Muscle of arm (tissue), 12 donors: ENCODE data around the gene C1QC. TPM values are rescaled to one million over a fixed set of nuclear protein-coding genes. Genes with fewer than 3 reads are reported as not detected.
"Not testable (repeated sequence)": the region's sequence is repeated elsewhere in the genome, so short reads cannot be mapped to it uniquely, and the experiment has no call there.

ENCODE experiments used
- DNase-seq: peaks from one replicate; pipeline ENCODE4 v3.0.0-alpha.2; 2013
- polyA plus RNA-seq, 12 donors: library from polyadenylated mRNA; unstranded; fragments of 120-200 nt; gene quantifications; one replicate each; pipeline ENCODE4 v1.2.1, GENCODE V29; 2013; ENCODE audit not compliant: insufficient read length in 12 of 12

Gene C1QC
- polyA plus RNA-seq, 12 donors: 15.9 to 48.9 (median 24.5) TPM; not detected in 1

DNA sequence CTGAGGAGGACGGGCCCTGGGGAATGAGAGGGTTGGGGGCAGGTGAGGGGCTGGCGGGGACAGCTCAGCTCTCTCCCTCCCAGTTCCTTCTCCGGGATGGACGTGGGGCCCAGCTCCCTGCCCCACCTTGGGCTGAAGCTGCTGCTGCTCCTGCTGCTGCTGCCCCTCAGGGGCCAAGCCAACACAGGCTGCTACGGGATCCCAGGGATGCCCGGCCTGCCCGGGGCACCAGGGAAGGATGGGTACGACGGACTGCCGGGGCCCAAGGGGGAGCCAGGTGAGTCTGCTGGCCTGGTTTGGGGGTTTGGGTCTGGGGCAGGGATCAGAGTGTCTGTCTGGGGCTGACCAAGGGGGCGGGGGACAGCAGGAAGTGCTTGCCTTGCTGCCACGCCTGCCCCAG is 495 bp downstream of the C1QC start:
- DNase-seq: no peak

DNA sequence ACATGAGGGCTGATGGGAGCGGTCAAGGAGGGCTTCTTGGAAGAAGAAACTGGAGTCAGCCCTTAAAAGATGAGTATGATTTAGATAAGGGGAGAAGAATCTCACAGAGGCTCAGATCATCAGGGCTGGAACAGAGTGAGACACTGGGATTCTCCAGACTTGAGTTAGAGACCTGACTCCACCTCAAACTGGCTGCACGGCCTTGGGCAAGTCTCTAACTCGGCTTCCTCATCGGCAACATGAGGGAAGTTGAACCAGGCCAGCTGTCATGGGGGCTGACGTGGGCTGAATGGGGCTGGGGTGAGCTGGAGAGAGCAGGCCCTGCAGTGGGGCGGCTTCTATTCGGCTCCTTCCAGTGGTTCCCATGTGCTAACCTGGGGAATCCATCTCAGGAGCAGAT is 2.5 kb downstream of the C1QC start:
- DNase-seq: no peak

DNA sequence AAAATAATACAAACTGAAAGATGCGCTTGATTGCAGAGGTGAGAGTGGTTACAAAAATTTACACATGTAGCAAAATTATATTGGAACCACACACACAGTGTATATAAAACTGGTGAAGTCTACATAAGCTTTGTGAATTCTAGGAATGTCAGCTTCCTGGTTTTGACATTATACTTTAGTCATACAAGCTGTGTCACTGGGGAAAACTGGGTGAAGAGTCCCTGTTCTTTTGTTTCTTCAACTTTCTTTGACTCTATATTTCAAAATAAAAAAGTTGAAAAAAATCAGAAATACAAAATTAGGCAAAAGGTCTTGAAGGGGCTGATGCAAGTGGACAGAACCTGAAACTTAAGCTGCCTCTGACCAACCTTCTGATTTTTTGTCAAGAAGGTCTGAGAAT is 3.0 kb downstream of the C1QC start:
- DNase-seq: no peak

DNA sequence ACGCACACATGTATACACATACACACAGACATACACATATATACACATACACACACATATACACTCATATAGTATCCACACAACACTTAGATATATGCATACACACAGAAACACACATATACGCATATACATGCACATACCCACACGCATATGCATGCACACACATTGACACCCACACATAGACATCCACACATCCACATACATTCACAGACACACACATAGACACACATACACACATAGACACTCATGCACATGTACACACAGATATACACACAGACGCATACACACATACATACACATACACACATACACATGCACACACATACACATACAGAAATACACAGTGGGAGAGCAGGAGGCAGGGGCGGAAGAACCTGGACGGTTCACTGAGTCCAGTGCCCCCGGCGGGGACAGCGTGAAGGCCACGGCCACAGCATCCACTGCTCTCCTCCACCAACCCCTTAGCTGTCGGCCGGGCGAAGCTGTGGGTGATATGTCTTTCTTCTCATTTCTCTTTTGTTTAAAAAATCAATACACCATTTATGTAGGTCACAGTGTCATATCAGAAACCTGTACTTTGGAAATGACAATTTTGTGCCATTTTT is 6.8 kb downstream of the C1QC start:
- DNase-seq: no peak

DNA sequence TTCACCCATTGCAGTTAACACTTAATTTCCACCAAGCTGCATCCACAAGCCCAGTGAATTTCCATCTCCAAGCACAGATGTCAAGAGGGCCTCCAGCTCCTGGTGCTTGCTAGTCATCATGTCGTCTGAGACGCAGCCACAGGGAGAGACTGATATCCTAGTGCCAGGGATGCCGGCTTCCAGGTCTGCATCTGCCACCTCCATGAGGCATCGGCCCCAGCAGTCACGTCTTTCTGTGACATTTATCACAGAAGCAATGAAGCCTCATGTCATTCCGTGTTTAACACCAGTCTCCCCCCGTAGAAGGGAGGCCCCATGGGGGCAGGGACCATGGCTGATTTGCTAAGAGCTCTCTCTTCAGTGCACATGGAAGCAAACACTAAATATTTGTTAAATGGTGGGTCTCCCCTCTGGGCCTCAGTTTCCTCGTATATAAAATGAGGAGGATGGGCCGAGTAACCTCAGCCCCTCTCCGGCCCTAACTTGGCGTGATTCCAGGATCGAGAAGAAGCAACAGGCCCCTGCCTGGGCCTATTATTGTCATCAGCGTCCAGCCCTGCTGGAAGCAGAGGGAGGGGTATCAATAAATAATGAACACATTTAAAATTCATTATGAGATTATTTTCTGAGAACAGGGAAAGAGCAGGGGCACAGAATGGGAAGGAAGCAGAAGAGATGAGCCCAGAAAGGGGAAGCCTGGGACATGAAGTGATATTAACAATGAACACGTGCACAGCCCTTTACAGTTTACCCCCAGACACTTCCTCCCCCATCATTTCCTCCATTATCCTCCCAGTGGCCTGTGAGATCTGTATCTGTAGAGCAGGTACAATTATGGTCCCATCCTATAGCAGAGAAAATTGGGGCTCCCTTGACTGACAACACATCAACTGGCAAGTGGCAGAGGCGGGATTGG is 8.8 kb downstream of the C1QC start:
- no peak for DNase-seq

DNA sequence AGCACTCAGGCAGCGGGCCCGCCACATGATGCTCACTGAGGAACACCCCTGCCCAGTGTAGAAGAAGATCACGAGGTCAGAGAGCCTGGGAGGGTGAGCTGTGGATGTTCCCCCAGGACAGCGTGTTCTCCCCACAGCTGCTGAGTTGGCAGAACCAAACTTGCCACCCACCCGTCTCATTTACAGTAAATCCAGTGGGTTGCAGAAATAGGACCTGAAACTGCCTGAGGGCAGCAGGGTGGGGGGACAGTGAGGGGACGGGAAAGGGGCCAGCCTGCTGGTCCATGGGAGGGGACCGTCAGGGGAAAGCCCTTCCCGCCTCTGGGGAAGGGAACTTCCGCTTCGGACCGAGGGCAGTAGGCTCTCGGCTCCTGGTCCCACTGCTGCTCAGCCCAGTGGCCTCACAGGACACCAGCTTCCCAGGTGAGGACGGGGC is 9.5 kb downstream of the C1QC start, which contains the start of gene C1QB:
C1QB (plus strand) TSS at position 356 of the 436 bp plus-strand sequence. CDS start 6,227 bp downstream, outside the sequence.
- DNase-seq: no peak

DNA sequence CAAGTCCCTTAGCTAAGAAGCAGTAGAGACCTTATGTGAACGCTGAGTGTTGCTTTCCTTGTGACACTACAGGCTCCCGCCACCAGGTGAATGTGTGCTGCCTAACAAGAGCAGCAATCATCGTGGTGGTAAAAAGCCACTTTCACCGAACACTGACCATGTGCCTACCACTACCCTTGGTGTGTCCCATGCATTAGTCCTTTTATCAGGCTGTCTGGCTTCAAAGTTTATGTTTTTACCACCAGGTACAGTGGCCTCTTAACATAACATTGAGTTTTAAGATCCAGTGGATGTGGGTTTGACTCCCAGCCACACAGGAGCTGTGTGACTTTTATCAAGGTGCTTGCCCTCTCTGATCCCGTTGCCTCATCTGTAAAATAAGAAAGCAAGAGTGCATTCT is 11.3 kb downstream of the C1QC start:
- DNase-seq: no peak

DNA sequence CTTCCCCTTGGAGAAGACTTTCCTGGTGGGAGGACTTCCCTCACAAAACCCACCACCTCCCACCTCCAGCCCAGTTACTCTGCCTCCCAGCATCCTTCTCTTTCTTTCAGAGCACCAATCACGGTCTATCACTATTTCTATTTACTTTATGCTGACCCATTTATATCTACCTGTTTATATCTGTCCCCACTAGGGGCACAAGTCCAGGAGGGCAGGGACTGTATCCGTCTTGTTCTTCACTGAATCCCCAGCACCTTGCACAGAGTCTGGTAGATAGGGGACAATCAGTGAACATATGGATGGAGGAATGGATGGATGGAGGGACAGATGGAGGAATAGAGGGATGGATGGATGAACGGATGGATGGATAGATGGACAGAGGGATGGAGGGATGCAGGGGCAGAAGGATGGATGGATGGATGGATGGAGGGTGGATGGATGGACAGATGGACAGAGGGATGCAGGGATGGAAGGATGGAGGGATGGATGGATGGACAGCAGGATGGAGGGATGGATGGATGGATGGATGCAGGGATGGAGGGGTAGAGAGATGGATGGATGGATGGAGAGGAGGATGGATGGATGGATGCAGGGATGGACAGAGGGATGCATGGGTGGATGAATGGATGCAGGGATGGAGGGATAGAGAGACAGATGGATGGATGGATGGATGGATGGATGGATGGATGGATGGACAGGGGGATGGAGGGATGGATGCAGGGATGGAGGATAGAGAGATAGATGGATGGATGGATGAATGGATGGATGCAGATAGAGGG is 15.1 kb downstream of the C1QC start:
- no peak for DNase-seq

DNA sequence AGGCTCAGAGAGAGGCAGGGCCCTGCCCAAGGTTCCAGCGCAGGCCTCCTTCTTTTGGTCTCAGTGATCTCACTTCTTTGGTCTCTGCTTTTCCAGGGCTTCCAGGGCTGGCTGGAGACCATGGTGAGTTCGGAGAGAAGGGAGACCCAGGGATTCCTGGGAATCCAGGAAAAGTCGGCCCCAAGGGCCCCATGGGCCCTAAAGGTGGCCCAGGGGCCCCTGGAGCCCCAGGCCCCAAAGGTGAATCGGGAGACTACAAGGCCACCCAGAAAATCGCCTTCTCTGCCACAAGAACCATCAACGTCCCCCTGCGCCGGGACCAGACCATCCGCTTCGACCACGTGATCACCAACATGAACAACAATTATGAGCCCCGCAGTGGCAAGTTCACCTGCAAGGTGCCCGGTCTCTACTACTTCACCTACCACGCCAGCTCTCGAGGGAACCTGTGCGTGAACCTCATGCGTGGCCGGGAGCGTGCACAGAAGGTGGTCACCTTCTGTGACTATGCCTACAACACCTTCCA is 17.3 kb downstream of the C1QC start:
- no peak for DNase-seq

DNA sequence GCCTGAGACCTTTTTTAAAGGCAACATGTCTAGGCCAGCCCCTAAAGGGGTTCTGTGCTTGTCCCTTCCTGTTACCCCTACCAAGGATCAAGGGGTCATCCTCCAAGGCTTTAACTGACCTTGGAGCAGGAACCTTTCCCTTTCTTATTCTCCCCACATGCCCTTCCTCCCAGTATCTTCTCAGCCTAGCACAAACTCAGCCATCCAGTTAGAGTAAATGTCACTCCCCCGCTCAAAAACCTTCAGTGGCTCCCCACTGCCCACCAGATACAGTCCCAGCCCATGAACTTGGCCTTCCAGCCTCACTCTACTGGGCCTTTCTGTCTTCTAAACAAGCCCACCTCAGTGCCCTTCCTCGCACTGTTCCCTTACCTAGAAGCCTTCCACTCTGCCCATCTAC is 18.4 kb downstream of the C1QC start:
- DNase-seq: no peak

DNA sequence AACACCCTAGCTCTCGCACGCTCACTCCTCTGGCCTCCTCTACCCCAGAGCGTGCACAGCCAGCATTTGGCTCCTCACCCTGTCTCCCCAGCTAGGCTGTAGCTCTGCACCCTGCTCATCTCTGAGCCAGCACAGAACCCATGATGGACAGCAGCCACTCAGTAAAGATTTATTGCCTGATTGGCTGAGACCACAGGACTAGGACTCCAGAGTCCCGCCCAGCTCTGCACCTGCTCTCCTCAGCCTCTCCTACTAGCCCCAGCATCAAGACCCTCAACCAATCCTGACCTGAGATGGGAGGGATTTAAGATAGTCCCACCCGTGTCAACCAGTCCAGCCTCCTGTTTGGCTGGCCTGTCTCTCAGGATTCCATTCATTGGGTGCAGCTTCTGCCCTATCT is 18.9 kb downstream of the C1QC start:
- no peak for DNase-seq

DNA sequence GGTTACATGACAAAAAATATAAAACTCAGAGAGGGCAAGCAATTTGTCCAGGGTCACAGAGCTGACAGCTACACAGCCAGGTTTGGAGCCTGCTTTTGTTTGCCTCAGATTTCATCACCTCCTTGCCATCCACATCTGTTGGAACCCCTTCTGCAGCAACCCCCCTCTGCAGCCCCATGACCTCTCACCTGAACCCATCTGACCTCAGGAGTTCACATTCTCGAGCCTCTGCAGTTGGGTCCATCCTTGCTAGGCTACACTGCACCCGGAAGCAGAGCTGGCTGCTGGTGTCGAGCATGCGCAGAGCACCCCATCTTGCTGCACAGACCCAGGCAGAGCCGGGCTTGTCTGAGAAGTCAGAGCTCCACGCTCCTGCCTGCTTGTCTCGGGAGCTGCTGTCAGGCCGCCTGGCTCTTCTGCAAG is 19.6 kb downstream of the C1QC start:
- no peak for DNase-seq

DNA sequence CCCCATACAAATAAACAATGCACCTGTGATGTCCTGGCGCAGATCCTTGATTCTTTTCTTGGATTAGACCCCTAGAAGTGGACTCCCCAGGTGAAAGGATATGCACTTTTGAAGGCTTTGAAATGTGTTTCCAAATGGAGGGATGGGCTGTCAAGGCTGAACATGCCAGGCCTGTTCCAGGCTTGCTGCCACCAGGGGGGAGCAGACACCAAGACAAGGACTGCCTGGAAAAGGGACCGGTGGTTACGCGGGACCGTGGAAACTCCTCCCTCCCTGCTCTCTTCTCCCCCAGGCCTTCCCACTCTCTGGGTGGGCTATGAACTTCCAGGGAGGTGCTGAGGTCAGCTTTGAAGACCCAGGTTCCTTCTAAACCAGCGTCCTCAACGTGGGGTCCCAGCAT is 22.3 kb downstream of the C1QC start:
- DNase-seq: peak; percentile 48

DNA sequence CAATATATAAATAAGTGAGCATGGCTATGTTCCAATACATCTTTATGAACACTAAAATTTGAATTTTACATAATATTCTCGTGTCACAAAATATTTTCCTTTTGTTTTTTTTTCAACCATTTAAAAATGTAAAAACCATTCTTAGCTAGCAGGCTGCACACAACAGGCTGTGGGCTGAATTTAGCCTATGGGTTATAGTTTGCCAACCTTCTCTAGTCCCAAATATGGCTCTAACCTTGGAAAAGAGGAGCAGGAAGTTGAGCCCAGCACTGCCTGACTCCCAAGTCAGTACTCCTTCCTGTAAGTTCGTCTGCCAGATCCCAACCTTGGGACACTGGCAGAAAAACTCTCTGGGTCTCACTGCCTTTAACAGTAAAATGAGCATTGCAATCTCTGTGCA is 23.0 kb downstream of the C1QC start:
- DNase-seq: no peak

DNA sequence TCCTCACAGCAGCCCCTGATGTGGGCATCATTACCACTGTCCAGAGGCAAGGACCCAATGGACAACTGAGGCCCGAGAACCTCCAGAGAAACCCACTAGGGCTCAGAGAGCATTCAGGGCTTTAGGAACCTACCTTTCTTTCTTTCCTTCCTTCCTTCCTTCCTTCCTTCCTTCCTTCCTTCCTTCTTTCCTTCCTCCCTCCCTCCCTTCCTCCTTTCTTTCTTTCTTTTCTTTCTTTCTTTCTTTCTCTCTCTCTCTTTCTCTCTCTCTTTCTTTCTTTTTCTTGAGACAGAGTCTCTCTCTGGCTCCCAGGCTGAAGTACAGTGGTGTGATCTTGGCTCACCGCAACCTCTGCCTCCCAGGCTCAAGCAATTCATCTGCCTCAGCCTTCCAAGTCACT is 25.4 kb downstream of the C1QC start:
- not testable (repeated sequence) for DNase-seq

DNA sequence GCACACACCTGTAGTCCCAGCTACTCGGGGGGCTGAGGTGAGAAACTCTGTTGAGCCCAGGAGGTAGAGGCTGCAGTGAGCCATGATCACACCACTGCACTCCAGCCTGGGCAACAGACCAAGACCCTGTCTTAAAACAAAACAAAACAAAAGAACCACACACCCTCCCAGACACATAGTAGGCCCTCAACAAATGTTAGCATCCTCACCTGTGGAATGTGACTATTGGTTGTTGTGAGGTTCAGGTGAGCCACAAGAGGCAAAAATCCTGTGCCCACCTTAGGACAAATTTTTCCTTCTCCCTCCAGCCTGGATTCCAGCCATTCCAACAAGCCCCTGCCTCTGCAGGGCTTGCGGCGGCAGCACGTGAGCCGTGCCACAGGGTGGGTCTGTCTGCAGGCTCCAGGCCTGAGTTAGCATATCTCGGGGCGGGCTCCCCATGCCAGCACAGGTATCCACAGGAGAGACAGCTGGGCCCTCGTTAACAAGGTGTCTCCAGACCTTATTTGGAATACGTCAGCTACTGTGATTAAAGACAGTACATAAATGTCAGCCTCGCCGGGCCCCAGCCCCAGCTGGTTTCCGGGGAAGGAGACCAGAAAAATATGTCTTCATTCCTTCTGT is 27.0 kb downstream of the C1QC start:
- no peak for DNase-seq

DNA sequence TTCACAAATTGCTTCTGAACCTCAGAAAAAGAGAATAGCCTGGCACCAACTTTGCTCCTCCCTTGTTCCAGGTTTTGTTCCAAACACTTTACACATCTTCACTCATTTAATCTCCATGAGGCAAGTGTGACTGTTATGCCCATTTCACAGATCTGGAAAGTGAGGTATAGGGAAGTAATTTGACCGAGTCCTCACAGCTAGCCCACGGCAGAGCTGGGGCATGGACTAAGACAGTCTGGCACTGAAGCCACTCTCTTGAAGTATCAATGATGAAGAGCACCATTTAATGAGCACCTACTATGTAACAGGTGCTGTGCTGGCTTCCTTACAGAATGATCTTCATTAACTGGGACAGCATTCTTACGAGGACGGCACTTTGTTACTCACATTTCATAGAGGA is 28.6 kb downstream of the C1QC start:
- DNase-seq: no peak

DNA sequence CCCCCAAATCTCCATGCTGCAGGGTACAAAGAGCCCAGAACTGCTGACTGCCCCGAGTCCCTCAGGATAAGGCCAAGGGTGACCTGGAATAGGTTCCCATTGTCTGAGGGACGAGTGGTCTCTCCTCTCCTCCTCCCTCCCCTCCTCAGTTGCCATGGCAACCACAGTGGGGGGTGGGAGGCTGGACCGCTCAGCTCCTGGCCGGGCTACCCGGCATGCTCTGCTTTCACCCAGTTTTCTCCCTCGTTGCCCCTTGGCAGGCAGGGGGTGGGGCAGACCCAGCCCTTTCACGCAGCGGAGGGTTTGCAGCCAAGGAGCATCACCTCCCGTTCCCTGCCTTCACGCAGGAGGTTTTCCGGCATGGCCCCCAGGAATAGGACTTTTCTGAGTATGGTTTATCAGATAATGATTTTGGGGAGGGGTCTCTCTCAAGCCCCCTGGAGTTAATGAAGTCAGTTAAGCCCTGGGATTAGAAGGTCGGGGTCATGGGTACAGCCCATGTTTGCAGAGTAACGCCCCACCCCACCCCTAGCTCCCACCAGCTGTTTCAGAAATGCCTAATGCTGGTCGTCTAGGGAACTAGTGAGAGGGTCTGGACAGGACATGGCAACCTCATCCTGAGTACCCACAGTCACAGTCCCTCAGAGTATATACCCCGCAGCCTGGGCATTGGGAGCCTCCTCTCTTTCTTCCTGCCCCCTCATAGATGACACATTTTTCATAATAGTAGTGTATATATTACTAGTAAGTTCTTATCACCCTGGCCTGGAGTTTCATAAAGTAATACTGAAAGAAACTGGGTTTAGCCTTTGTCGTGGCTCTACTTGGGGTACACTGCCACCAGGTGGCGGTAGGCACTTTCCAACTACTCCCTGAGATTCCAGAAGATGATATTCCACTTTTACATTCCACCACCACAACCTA is 30.3 kb downstream of the C1QC start:
- DNase-seq: peak; percentile 75

DNA sequence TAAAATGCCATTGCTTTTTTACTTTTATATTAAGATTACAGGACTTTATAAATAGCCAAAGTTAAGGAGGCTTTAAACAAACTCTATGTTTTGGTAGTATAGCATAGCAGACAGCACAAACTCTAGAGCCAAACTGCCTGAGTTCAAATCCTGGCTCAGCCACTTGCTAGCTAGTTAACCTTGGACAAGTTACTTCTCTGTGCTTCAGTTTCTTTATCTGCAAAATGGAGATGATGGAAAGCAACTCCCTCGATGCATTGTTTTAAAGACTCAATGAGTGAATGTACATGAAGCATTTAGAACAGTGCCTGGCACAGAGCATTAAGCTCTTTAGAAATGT is 30.9 kb downstream of the C1QC start:
- no peak for DNase-seq

DNA sequence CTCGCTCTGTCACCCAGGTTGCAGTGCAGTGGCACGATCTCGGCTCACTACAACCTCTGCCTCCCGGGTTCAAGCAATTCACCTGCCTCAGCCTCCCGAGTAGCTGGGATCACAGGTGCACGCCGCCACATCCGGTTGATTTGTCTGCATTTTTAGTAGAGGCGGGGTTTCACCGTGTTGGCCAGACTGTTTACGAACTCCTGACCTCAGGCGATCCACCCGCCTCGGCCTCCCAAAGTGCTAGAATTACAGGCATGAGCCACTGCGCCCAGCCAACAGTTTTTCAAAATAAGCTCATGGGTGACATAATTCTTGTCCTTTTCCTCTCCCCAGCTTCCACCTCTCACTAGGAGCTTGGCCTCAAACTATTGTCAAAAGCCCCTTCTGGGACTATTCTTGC is 32.7 kb downstream of the C1QC start:
- not testable (repeated sequence) for DNase-seq
